Activated CD8-positive, alpha-beta T cell treated with anti-CD3 and anti-CD28 coated beads, Interleukin-2, amount 10 ng/mL, durations not matched to agents 7 days and 5 days (primary cell): ENCODE results near the gene B4GALNT2. TPM values are rescaled to one million over a fixed set of nuclear protein-coding genes. Genes with fewer than 3 reads are reported as not detected.

Source experiments
- ATAC-seq: fragments of 150-1000 bp; cut with Tn5 transposase; one replicate; pipeline ENCODE4 v1.10.0; 2021; ENCODE audit warnings: moderate library complexity
- CTCF ChIA-PET: fragments of 350-600 bp; sonication (Branson Sonifier 250); formaldehyde crosslinking; loops from one replicate; lab custom pipeline; 2021; ENCODE audit warnings: antibody characterized with exemption; lab: Charles Lee
- POLR2A ChIA-PET: fragments of 350-600 bp; sonication (Branson Sonifier 250); formaldehyde crosslinking; loops from one replicate; lab custom pipeline; 2021; ENCODE audit warnings: antibody characterized with exemption; lab: Charles Lee
- DNase-seq: peaks from one replicate; pipeline ENCODE4 v3.0.0-alpha.2; 2020
- H3K27ac Mint-ChIP-seq: one replicate; pipeline ENCODE4 v1.8.0; 2021; ENCODE audit warnings: mild to moderate bottlenecking, mixed read lengths
- H3K27me3 Mint-ChIP-seq: one replicate; pipeline ENCODE4 v1.8.0; 2021; ENCODE audit warnings: low read depth, mixed read lengths
- H3K36me3 Mint-ChIP-seq: one replicate; pipeline ENCODE4 v1.8.0; 2021; ENCODE audit warnings: low read depth, mixed read lengths
- H3K4me1 Mint-ChIP-seq: one replicate; pipeline ENCODE4 v1.8.0; 2021; ENCODE audit warnings: low read depth, mixed read lengths
- H3K4me3 Mint-ChIP-seq: one replicate; pipeline ENCODE4 v1.8.0; 2021; ENCODE audit warnings: mild to moderate bottlenecking, mixed read lengths
- H3K9me3 Mint-ChIP-seq: one replicate; pipeline ENCODE4 v1.8.0; 2022; ENCODE audit warnings: mixed read lengths; ENCODE audit not compliant: insufficient read depth
- total RNA-seq, 2 experiments: library from RNA; stranded (reverse); gene quantifications; one replicate each; pipeline ENCODE4 v1.2.3, GENCODE V29; 2021

The B4GALNT2 gene
- total RNA-seq, 2 experiments from 2014 or later: not detected

- POLR2A ChIA-PET: no interaction called here
- ATAC-seq (no peak), DNase-seq (no peak)
- no peak overlapping the region for H3K27ac Mint-ChIP-seq
- CTCF ChIA-PET: interaction anchor here (1.2 to 1.3 kb wide), 2 partner anchors 72 to 426 kb away, joined by 3 to 5 read pairs; no protein-coding TSS in a partner anchor
- H3K36me3 Mint-ChIP-seq: no peaks in the 10 kb centered on the region
- H3K4me3 Mint-ChIP-seq: no peak overlapping the region
- no peaks in the 10 kb centered on the region for H3K4me1 Mint-ChIP-seq
- H3K9me3 Mint-ChIP-seq: no peaks in the 10 kb centered on the region
- H3K27me3 Mint-ChIP-seq: peaks cover 18% of the 10 kb centered on the region
These were observed 28.0 kb upstream of the B4GALNT2 start for GRCh38 chr17:49104511-49105074.

GRCh38 chr17:49106321-49107210 lies 26.0 kb upstream of the B4GALNT2 start:
- H3K4me1 Mint-ChIP-seq: no peaks in the 10 kb centered on the region
- no peak overlapping the region for H3K4me3 Mint-ChIP-seq
- H3K27ac Mint-ChIP-seq: no peak overlapping the region
- POLR2A ChIA-PET: no interaction called here
- CTCF ChIA-PET: no interaction called here
- DNase-seq (no peak), ATAC-seq (no peak)
- peaks cover 18% of the 10 kb centered on the region for H3K27me3 Mint-ChIP-seq
- H3K9me3 Mint-ChIP-seq: no peaks in the 10 kb centered on the region
- no peaks in the 10 kb centered on the region for H3K36me3 Mint-ChIP-seq

GRCh38 chr17:49107211-49107557 lies 25.4 kb upstream of the B4GALNT2 start:
- Mint-ChIP-seq H3K36me3 (no peaks in the 10 kb centered on the region), H3K4me1 (no peaks in the 10 kb centered on the region), H3K27ac (no peak overlapping the region), H3K27me3 (peaks cover 21% of the 10 kb centered on the region), H3K4me3 (no peak overlapping the region), H3K9me3 (no peaks in the 10 kb centered on the region)
- ChIA-PET POLR2A (no interaction called here), CTCF (no interaction called here)
- no peak for ATAC-seq
- no peak for DNase-seq

DNA sequence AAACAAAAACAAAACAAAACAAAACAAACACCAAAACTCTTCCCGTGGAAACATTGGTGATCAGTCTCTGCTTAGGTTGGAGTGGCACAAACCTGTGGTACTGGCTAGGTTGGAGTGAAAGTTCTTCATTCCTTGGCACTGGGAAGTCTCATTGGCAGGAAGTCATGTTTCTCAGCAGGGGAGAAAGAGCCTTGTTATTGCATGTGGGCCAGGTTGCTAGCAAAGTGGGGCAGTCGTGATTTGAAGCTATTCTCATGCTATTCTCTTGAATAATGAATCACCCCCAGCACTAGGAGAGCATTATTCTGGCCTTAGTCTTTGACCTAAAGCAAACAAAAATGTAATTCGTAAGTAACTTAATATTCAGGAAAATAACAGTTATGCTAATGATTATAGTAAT lies 24.3 kb upstream of the B4GALNT2 start:
- Mint-ChIP-seq H3K27me3 (peaks cover 26% of the 10 kb centered on the region), H3K27ac (no peak overlapping the region), H3K36me3 (no peaks in the 10 kb centered on the region), H3K4me3 (no peak overlapping the region), H3K9me3 (no peaks in the 10 kb centered on the region), H3K4me1 (no peaks in the 10 kb centered on the region)
- ChIA-PET CTCF (no interaction called here), POLR2A (no interaction called here)
- DNase-seq: no peak
- no peak for ATAC-seq

DNA sequence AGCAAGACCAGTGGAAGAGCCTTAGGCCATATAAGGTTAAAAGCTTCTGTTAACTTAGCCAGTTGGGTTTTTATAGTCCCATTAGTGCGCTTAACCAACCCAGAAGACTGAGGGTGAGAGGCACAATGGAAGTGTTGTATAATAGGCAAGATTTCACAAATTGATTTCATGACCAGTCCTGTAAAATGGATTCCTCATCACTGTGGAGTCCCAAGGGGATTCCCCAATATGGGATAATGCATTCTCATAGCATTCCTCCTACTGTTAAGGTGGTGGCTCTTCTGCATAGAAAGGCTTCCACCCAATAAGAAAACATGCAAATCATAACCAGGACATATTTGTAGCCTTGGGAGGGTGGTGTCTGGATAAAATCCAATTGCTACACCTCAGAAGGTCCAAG lies 22.1 kb upstream of the B4GALNT2 start:
- Mint-ChIP-seq H3K36me3 (no peaks in the 10 kb centered on the region), H3K9me3 (no peaks in the 10 kb centered on the region), H3K27ac (no peak overlapping the region)

GRCh38 chr17:49111934-49112333 lies 20.6 kb upstream of the B4GALNT2 start:
- DNase-seq: no peak
- H3K4me1 Mint-ChIP-seq: no peaks in the 10 kb centered on the region
- ChIA-PET CTCF (no interaction called here), POLR2A (no interaction called here)
- no peak overlapping the region for H3K4me3 Mint-ChIP-seq
- no peaks in the 10 kb centered on the region for H3K36me3 Mint-ChIP-seq
- H3K27me3 Mint-ChIP-seq: peaks cover 30% of the 10 kb centered on the region
- no peak for ATAC-seq
- H3K27ac Mint-ChIP-seq: no peak overlapping the region
- H3K9me3 Mint-ChIP-seq: no peaks in the 10 kb centered on the region

More for the DNA sequence above, 22.1 kb upstream of the B4GALNT2 start:
- H3K4me1 Mint-ChIP-seq: no peaks in the 10 kb centered on the region
- H3K27me3 Mint-ChIP-seq: peaks cover 28% of the 10 kb centered on the region
- ChIA-PET POLR2A (no interaction called here), CTCF (interaction anchor here (0.7 kb wide), 1 partner anchor 78 kb away, joined by 3 read pairs; no protein-coding TSS in a partner anchor)
- ATAC-seq: no peak
- no peak overlapping the region for H3K4me3 Mint-ChIP-seq
- no peak for DNase-seq

DNA sequence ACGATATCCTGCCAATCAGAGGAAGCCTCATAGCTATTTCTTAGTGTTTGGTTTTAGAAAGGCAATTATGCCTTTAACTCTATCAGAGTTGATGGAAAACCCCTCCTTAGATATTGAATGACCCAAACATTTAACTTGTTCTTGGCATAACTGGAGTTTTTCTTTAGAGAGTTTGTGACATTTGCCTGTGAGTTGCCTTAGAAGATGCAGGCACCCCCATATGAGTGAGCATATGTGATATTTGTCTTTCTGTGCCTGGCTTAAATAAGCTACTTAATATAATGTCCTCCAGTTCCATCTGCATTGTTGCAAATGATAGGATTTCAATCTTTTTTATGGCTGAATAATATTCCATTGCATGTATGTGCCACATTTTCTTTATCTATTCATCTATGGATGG lies 19.6 kb upstream of the B4GALNT2 start:
- no peak overlapping the region for H3K27ac Mint-ChIP-seq
- ATAC-seq (no peak), DNase-seq (no peak)
- no peaks in the 10 kb centered on the region for H3K9me3 Mint-ChIP-seq
- no peak overlapping the region for H3K4me3 Mint-ChIP-seq
- H3K36me3 Mint-ChIP-seq: no peaks in the 10 kb centered on the region
- POLR2A ChIA-PET: no interaction called here
- H3K4me1 Mint-ChIP-seq: no peaks in the 10 kb centered on the region
- CTCF ChIA-PET: no interaction called here
- peaks cover 37% of the 10 kb centered on the region for H3K27me3 Mint-ChIP-seq

- no peaks in the 10 kb centered on the region for H3K9me3 Mint-ChIP-seq
- H3K4me1 Mint-ChIP-seq: no peaks in the 10 kb centered on the region
- no peak overlapping the region for H3K4me3 Mint-ChIP-seq
- H3K27ac Mint-ChIP-seq: no peak overlapping the region
- CTCF ChIA-PET: no interaction called here
- no peaks in the 10 kb centered on the region for H3K36me3 Mint-ChIP-seq
- ATAC-seq (no peak), DNase-seq (no peak)
- POLR2A ChIA-PET: no interaction called here
- peaks cover 35% of the 10 kb centered on the region for H3K27me3 Mint-ChIP-seq
These were observed 17.9 kb upstream of the B4GALNT2 start for GRCh38 chr17:49114703-49115102.

GRCh38 chr17:49117587-49118230 lies 14.9 kb upstream of the B4GALNT2 start:
- no peak overlapping the region for H3K27ac Mint-ChIP-seq
- H3K4me3 Mint-ChIP-seq: no peak overlapping the region
- H3K36me3 Mint-ChIP-seq: no peaks in the 10 kb centered on the region
- peaks cover 53% of the 10 kb centered on the region for H3K27me3 Mint-ChIP-seq
- DNase-seq: no peak
- ChIA-PET POLR2A (no interaction called here), CTCF (interaction anchor here (0.5 to 0.6 kb wide), 2 partner anchors 68 to 377 kb away, joined by 3 read pairs; no protein-coding TSS in a partner anchor)
- H3K9me3 Mint-ChIP-seq: no peaks in the 10 kb centered on the region
- no peak for ATAC-seq
- no peaks in the 10 kb centered on the region for H3K4me1 Mint-ChIP-seq

GRCh38 chr17:49120166-49120565 lies 12.4 kb upstream of the B4GALNT2 start:
- CTCF ChIA-PET: no interaction called here
- peaks cover 47% of the 10 kb centered on the region for H3K27me3 Mint-ChIP-seq

GRCh38 chr17:49121696-49122292 lies 10.8 kb upstream of the B4GALNT2 start:
- ChIA-PET CTCF (interaction anchor here (0.9 kb wide), 1 partner anchor 89 kb away, joined by 3 read pairs; no protein-coding TSS in a partner anchor), POLR2A (no interaction called here)
- Mint-ChIP-seq H3K27me3 (peaks cover 40% of the 10 kb centered on the region), H3K36me3 (no peaks in the 10 kb centered on the region), H3K4me1 (no peaks in the 10 kb centered on the region), H3K4me3 (no peak overlapping the region), H3K9me3 (no peaks in the 10 kb centered on the region), H3K27ac (no peak overlapping the region)
- DNase-seq: no peak
- no peak for ATAC-seq

More at GRCh38 chr17:49120166-49120565, 12.4 kb upstream of the B4GALNT2 start:
- Mint-ChIP-seq H3K36me3 (no peaks in the 10 kb centered on the region), H3K4me3 (no peak overlapping the region), H3K27ac (no peak overlapping the region), H3K4me1 (no peaks in the 10 kb centered on the region), H3K9me3 (no peaks in the 10 kb centered on the region)
- POLR2A ChIA-PET: no interaction called here
- ATAC-seq: no peak
- no peak for DNase-seq
